ENCODE data around the gene PIP5KL1. TPM values are rescaled to one million over a fixed set of nuclear protein-coding genes. Genes with fewer than 3 reads are reported as not detected.

The PIP5KL1 gene
- total and polyA plus RNA-seq, 2 of the 8 experiments (the other 6 are each of a cell fraction or from before 2014, with no cell fraction given), result 13.4 to 15.4 TPM

- TF ChIP-seq GABPA (IDR thresholded peaks at IDR 0.05; ENCODE audit: borderline replicate concordance, insufficient read depth, low read length), result no peak
- TF ChIP-seq RXRA (IDR thresholded peaks at IDR 0.05; ENCODE audit: insufficient read depth, low read depth, low read length), result no peak
- no peak for TF ChIP-seq ATF3 (IDR thresholded peaks at IDR 0.05; ENCODE audit: insufficient read depth, low read depth, low read length)
These were observed 10.7 kb upstream of the PIP5KL1 start (continued) for GRCh38 chr9:127941062-127941960.
